T-helper 2 cell treated with Interferon-gamma antibody and Interleukin-4, amounts not matched to agents 5 μg/mL and 100 μg/mL, for 36 hours (primary cell): ENCODE measurements around the gene G2E3.
"Not testable (repeated sequence)": the region's sequence is repeated elsewhere in the genome, so short reads cannot be mapped to it uniquely, and the experiment has no call there.

Experiments used
- DNase-seq: peaks from one replicate; pipeline ENCODE4 v3.0.0; 2021; ENCODE audit warnings: low spot score
- H3K27ac Mint-ChIP-seq: one replicate; pipeline ENCODE4 v1.8.0; 2021; ENCODE audit warnings: mild to moderate bottlenecking, mixed read lengths
- H3K27me3 Mint-ChIP-seq: one replicate; pipeline ENCODE4 v1.8.0; 2021; ENCODE audit warnings: low read depth, mixed read lengths
- H3K36me3 Mint-ChIP-seq: one replicate; pipeline ENCODE4 v1.8.0; 2021; ENCODE audit warnings: low read depth, mixed read lengths
- H3K4me1 Mint-ChIP-seq: one replicate; pipeline ENCODE4 v1.8.0; 2021; ENCODE audit warnings: low read depth, mixed read lengths
- H3K4me3 Mint-ChIP-seq: one replicate; pipeline ENCODE4 v1.8.0; 2022; ENCODE audit warnings: mild to moderate bottlenecking, moderate library complexity, mixed read lengths
- H3K9me3 Mint-ChIP-seq: one replicate; pipeline ENCODE4 v1.8.0; 2021; ENCODE audit warnings: mixed read lengths

Gene G2E3

GRCh38 chr14:30546735-30547134, 12.2 kb upstream of the G2E3 start:
- peaks cover 35% of the 10 kb centered on the region for H3K27me3 Mint-ChIP-seq
- not testable (repeated sequence) for H3K4me3 Mint-ChIP-seq, DNase-seq, H3K36me3 Mint-ChIP-seq, H3K9me3 Mint-ChIP-seq, H3K27ac Mint-ChIP-seq, H3K4me1 Mint-ChIP-seq

- DNase-seq, result no peak
- H3K36me3 Mint-ChIP-seq, result no peaks in the 10 kb centered on the region
- peaks cover 35% of the 10 kb centered on the region for H3K27me3 Mint-ChIP-seq
- H3K4me3 Mint-ChIP-seq, result no peak overlapping the region
- H3K27ac Mint-ChIP-seq, result no peak overlapping the region
- no peaks in the 10 kb centered on the region for H3K9me3 Mint-ChIP-seq
- H3K4me1 Mint-ChIP-seq, result no peaks in the 10 kb centered on the region
Observed at GRCh38 chr14:30547388-30548048, 11.4 kb upstream of the G2E3 start.

DNA sequence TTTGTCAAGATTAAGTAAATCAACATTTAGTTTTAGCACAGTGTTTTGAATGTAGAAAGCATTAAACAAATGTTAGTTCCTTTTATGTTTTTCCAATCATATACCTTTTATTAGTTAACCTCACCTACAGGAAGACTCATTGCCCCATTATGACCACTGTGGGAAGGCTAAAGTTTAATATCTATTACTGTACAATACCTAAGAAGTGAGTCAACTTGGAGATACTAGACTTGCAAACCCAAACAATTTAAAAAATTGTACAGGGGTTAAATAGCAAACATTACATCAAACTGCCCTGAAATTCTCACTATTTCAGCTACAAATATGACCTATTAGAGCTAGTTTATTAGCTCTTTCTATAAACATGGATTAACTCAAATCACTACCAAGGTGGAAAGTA, 8.6 kb upstream of the G2E3 start:
- peaks cover 24% of the 10 kb centered on the region for H3K27me3 Mint-ChIP-seq
- no peaks in the 10 kb centered on the region for H3K4me1 Mint-ChIP-seq
- no peak overlapping the region for H3K4me3 Mint-ChIP-seq
- H3K9me3 Mint-ChIP-seq, result no peaks in the 10 kb centered on the region
- DNase-seq, result no peak
- no peak overlapping the region for H3K27ac Mint-ChIP-seq
- H3K36me3 Mint-ChIP-seq, result no peaks in the 10 kb centered on the region

DNA sequence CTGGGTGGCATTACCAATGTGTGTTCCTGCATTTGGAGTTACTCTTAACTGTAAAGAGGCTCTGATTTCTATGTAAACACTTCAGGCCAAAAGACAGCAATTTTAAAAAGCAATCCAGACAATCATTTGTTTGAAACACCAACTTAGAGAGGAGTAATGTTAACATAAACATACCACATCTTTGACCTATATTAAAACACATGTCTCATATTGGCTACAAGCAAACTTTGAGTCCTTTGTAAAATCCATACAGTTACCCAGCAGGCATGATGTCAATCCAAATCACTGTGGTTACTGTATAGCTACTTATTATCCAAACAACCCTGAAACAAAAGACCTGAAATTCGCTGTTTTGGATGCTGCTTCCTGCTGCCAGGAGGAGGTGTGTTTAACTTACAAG, 7.5 kb upstream of the G2E3 start:
- Mint-ChIP-seq H3K4me3 (no peak overlapping the region), H3K4me1 (no peaks in the 10 kb centered on the region), H3K27ac (no peak overlapping the region), H3K36me3 (no peaks in the 10 kb centered on the region), H3K9me3 (no peaks in the 10 kb centered on the region), H3K27me3 (peaks cover 26% of the 10 kb centered on the region)
- no peak for DNase-seq

DNA sequence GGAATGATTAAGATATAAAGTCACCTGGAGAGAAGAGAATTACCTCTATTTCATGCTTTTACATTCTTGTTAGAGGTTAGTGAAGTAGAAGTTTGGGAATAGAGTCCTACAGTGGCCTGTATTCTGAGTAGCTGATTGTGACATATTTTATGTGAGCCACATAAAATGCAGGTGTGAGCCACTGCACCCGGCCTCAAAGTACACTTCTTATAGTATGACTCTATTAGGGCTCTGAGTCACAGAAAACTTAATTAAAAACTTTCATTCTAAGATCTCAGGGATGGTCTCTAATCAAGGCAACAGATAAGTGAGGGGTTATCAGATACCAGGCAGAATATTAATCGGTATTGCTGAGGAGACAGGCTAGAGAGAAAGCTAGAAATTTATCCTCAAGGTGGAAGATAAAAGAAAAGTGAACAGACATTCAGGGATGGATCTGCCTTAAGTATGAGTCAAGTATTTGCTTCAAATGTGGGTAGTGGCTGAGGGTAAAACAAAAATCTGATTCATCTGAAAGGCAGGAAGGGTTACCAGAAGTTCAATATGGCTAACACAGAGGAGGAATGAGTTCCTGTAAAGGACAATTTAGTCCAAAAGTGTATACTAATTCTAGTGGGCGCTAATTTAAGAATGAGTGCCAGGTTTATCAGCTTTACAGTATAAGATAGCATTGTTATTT, 5.5 kb upstream of the G2E3 start:
- Mint-ChIP-seq H3K4me3 (no peak overlapping the region), H3K27ac (no peak overlapping the region), H3K27me3 (peaks cover 23% of the 10 kb centered on the region), H3K4me1 (peaks cover 2% of the 10 kb centered on the region), H3K9me3 (no peaks in the 10 kb centered on the region), H3K36me3 (no peaks in the 10 kb centered on the region)
- no peak for DNase-seq

GRCh38 chr14:30558362-30558674, 640 bp upstream of the G2E3 start:
- peaks cover 22% of the 10 kb centered on the region for H3K36me3 Mint-ChIP-seq
- H3K9me3 Mint-ChIP-seq, result peaks cover 3% of the 10 kb centered on the region
- H3K4me3 Mint-ChIP-seq, result peak overlapping the region; percentile 99
- DNase-seq, result no peak
- peak overlapping the region; percentile 100 for H3K27ac Mint-ChIP-seq
- peaks cover 4% of the 10 kb centered on the region for H3K27me3 Mint-ChIP-seq
- peaks cover 22% of the 10 kb centered on the region for H3K4me1 Mint-ChIP-seq

DNA sequence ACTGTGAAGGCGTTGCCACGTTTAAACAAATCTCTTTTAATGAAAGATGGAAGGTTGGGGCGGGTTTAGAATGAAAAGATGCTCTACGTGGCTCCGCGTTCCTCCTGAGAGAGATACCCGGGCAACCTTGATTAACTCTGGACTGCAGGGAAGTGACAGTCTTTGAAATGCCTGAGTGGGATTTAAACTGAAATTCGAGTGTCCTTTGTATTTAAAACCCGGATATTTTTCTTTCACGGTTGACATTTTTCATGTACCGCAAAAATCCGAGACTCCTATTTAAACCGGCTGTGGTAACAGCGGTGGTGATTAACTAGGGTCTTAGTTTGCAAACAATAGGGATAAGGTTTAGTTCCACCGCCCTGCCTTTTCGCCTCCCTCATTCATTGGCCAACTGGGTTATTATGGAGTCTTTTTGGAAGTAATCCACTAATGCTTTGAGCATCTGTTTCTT, 707 bp downstream of the G2E3 start:
- H3K27me3 Mint-ChIP-seq, result peaks cover 4% of the 10 kb centered on the region

GRCh38 chr14:30560581-30560980, 1.6 kb downstream of the G2E3 start:
- H3K27ac Mint-ChIP-seq, result peak overlapping the region; percentile 56
- H3K36me3 Mint-ChIP-seq, result peaks cover 32% of the 10 kb centered on the region
- DNase-seq, result no peak
- H3K4me1 Mint-ChIP-seq, result peaks cover 27% of the 10 kb centered on the region
- H3K4me3 Mint-ChIP-seq, result peak overlapping the region; percentile 82
- peaks cover 4% of the 10 kb centered on the region for H3K27me3 Mint-ChIP-seq
- peaks cover 3% of the 10 kb centered on the region for H3K9me3 Mint-ChIP-seq

More for the DNA sequence above, 707 bp downstream of the G2E3 start:
- peak overlapping the region; percentile 99 for H3K4me3 Mint-ChIP-seq
- peaks cover 27% of the 10 kb centered on the region for H3K36me3 Mint-ChIP-seq
- H3K4me1 Mint-ChIP-seq, result peaks cover 25% of the 10 kb centered on the region
- H3K9me3 Mint-ChIP-seq, result peaks cover 3% of the 10 kb centered on the region
- peak overlapping the region; percentile 100 for H3K27ac Mint-ChIP-seq
- DNase-seq, result no peak

DNA sequence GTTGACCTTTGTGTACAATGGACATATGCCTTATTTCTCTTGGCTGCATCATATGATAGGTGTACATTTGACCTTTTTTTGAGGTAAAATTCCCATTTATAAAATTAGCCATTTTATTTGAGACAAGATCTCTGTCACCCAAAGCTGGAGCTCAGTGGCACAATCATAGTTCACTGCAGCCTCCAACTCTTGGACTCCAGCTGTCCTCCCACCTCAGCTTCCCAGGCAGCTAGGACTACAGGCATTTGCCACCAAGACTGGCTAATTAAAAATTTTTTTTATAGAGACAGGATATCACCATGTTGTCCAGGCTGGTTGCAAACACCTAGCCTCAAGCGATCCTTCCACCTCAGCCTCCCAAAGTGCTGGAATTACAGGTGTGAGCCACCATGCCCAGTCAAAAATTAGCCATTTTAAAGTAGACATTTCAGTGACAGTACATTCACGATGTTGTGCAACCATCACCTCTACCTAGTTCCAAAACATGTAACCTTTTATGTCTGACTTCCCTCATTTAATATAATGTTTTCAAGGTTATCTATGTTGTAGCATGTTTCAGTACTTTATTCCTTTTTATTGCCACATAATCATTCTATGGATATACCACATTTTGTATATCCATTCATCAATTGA, 5.4 kb downstream of the G2E3 start:
- Mint-ChIP-seq H3K27ac (no peak overlapping the region), H3K36me3 (peaks cover 44% of the 10 kb centered on the region), H3K9me3 (peaks cover 3% of the 10 kb centered on the region), H3K4me3 (no peak overlapping the region), H3K27me3 (no peaks in the 10 kb centered on the region), H3K4me1 (peaks cover 50% of the 10 kb centered on the region)
- DNase-seq, result no peak

DNA sequence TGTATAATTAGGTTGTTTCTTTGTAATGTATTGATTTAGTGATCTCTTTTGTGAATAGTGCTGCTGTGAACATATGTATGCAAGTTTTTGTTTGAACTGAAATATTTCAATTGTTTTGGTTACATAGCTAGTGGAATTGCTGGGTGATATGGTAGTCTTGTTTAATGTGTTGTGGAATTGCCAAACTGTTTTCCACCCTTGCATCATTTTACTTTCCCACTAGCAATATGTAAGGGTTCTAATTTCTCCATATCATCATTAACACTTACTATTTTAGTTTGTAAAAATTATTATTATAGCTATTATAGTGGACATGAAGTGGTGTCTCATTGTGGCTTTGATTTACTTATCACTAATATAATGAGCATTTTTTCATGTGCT, 5.9 kb downstream of the G2E3 start:
- H3K27me3 Mint-ChIP-seq, result no peaks in the 10 kb centered on the region
- no peak for DNase-seq
- peaks cover 52% of the 10 kb centered on the region for H3K4me1 Mint-ChIP-seq

GRCh38 chr14:30569216-30569902, 10.4 kb downstream of the G2E3 start:
- Mint-ChIP-seq H3K27me3 (no peaks in the 10 kb centered on the region), H3K27ac (no peak overlapping the region), H3K4me1 (peaks cover 55% of the 10 kb centered on the region), H3K9me3 (no peaks in the 10 kb centered on the region), H3K4me3 (no peak overlapping the region), H3K36me3 (peaks cover 28% of the 10 kb centered on the region)
- DNase-seq, result no peak

More for the DNA sequence above, 5.9 kb downstream of the G2E3 start:
- Mint-ChIP-seq H3K4me3 (no peak overlapping the region), H3K9me3 (peaks cover 3% of the 10 kb centered on the region), H3K27ac (no peak overlapping the region), H3K36me3 (peaks cover 44% of the 10 kb centered on the region)

DNA sequence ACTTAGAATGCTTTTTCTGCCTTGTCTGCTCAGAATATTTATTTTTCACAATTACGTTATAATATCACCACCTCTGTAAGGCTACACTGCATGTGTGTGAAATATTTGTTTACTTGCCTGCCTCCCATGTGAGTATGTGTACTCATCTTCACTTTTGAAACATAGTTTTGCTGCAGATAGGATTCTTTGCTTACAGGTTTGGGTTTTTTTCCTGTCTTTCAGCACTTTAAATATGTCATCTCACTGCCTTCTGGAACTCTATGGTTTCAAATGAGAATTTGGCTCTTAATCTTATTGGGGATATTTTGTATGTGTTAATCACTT, 10.9 kb downstream of the G2E3 start:
- H3K36me3 Mint-ChIP-seq, result peaks cover 28% of the 10 kb centered on the region
- H3K4me3 Mint-ChIP-seq, result no peak overlapping the region
- no peaks in the 10 kb centered on the region for H3K9me3 Mint-ChIP-seq
- no peak for DNase-seq
- H3K4me1 Mint-ChIP-seq, result peaks cover 51% of the 10 kb centered on the region
- H3K27ac Mint-ChIP-seq, result no peak overlapping the region
- no peaks in the 10 kb centered on the region for H3K27me3 Mint-ChIP-seq

GRCh38 chr14:30572237-30572636, 13.3 kb downstream of the G2E3 start:
- H3K4me3 Mint-ChIP-seq, result no peak overlapping the region
- no peaks in the 10 kb centered on the region for H3K9me3 Mint-ChIP-seq
- no peak overlapping the region for H3K27ac Mint-ChIP-seq
- peaks cover 45% of the 10 kb centered on the region for H3K4me1 Mint-ChIP-seq
- no peak for DNase-seq
- peaks cover 19% of the 10 kb centered on the region for H3K36me3 Mint-ChIP-seq
- no peaks in the 10 kb centered on the region for H3K27me3 Mint-ChIP-seq

DNA sequence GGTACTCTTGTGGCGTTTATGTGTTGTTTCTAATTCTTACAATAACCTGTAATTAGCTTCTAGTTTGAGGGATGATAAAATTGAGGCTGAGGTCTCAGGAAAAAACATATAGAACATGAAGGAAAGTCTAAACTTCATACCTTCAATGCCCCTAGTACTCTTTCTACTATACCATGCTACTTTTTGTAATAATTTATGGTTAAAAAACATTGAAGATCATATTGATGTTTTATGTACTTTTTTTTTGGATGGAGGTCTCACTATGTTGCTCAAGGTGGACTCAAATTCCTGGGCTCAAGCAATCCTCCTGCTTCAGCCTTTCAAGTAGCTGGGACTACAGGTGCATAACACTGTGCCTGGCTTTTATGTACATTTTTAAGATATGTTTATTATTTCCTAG, 13.8 kb downstream of the G2E3 start:
- no peaks in the 10 kb centered on the region for H3K27me3 Mint-ChIP-seq
- peaks cover 23% of the 10 kb centered on the region for H3K36me3 Mint-ChIP-seq
- peaks cover 45% of the 10 kb centered on the region for H3K4me1 Mint-ChIP-seq
- H3K4me3 Mint-ChIP-seq, result no peak overlapping the region
- no peak for DNase-seq
- H3K27ac Mint-ChIP-seq, result no peak overlapping the region
- H3K9me3 Mint-ChIP-seq, result no peaks in the 10 kb centered on the region
